ENCODE measurements around the gene WDR33.

The WDR33 gene

DNA sequence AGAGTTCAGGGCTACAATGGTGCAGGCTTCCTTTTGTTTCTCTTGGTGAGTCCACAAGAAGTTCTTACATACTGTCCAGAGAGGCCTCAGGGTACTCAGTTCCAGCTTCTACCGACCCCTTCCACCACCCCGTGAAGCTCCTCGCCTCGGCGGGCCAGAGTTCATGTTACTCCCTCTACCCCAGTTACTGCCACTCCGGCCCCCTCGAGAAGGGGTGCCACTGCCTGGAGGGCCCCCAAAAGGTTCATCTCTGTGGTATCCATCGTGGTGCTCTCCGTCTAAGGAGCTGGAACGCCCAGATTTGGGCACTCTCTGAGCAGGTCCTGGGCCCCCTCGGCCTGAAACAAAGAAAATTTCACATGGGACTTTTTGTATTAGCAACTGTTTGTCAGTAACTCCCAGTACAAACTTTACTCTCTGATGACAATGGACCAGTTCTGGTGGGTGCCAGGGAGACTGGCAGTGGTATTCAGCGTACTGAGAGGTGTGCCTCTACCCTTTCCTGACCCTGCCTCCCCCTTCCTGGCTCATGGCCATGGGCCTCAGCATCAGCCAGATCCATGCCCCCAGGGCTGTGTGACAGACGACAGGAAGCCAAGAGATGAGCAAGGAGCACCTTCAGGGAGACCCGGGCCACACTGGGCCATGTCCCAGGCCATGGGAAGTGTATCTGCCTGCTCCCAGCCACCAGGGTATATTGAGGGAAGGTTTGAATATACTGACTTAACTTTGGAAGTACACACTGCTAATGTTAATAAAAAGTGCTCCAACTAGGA, 104.6 kb downstream of the WDR33 start:
- TF ChIP-seq POLR2A (IDR thresholded peaks at IDR 0.05; ENCODE audit: low read length) (no peak), GATA1 (IDR thresholded peaks at IDR 0.05; ENCODE audit: low read depth, low read length) (no peak)

GRCh38 chr2:127705391-127706065, 105.4 kb downstream of the WDR33 start:
- TF ChIP-seq POLR2A (IDR thresholded peaks at IDR 0.05; ENCODE audit: low read length) (no peak), GATA1 (IDR thresholded peaks at IDR 0.05; ENCODE audit: low read depth, low read length) (no peak)
- no peak for DNase-seq

More for the DNA sequence above, 104.6 kb downstream of the WDR33 start:
- no peak for DNase-seq

- DNase-seq: no peak
- TF ChIP-seq POLR2A (IDR thresholded peaks at IDR 0.05; ENCODE audit: low read length) (no peak), GATA1 (IDR thresholded peaks at IDR 0.05; ENCODE audit: low read depth, low read length) (no peak)
Observed at GRCh38 chr2:127704641-127705390, 106.2 kb downstream of the WDR33 start.

DNA sequence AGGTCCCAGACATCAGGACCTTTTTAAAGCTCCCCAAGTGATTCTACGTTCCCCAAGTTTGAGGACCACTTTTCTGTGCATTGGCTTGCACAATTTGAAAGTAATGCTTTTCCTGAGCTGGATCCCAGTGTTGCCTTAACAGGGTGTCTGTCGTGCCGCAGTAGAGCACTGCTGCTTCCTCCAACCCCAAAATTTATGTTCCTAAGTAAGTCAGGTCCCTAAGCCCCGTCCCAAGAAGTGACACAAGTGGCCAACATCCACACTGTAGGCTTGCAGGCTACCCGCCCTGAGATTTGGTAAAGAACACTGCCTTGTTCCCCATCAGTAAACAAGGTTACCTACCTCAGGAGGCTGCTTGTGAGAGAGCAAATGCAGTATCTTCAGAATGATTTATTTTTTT, 107.7 kb downstream of the WDR33 start:
- TF ChIP-seq GATA1 (IDR thresholded peaks at IDR 0.05; ENCODE audit: low read depth, low read length): no peak
- TF ChIP-seq POLR2A (IDR thresholded peaks at IDR 0.05; ENCODE audit: low read length): no peak
- no peak for DNase-seq

DNA sequence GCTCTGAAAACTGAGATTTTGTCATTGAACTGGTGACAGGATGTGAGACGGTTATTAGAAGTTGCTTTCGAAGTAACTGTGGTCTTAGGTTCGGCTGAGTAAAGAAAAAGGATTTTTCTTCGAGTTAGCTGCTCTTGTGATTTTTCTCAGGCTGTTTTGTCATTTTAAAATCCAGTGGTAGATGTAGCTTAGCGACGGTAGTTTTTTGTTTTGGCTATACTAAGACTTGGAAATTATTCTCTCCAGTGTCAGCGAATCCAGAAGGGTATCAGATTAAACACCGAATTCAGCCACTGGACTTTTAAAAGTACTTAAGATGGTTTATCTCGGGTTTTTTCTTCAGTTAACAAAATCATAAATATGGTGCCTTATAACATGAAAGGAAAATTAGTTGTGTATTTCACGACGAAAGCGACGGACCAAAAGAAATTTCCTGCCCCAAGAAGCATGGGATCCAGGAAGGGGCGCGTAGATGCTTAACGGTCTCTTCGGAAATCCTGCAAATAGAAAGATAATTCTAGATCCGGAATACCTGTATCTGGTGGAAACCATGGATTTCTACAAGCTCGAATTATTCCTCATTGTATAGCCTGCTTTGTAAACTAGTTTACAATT, 108.5 kb downstream of the WDR33 start:
- TF ChIP-seq POLR2A (IDR thresholded peaks at IDR 0.05; ENCODE audit: low read length) (no peak), GATA1 (IDR thresholded peaks at IDR 0.05; ENCODE audit: low read depth, low read length) (no peak)
- DNase-seq: no peak

DNA sequence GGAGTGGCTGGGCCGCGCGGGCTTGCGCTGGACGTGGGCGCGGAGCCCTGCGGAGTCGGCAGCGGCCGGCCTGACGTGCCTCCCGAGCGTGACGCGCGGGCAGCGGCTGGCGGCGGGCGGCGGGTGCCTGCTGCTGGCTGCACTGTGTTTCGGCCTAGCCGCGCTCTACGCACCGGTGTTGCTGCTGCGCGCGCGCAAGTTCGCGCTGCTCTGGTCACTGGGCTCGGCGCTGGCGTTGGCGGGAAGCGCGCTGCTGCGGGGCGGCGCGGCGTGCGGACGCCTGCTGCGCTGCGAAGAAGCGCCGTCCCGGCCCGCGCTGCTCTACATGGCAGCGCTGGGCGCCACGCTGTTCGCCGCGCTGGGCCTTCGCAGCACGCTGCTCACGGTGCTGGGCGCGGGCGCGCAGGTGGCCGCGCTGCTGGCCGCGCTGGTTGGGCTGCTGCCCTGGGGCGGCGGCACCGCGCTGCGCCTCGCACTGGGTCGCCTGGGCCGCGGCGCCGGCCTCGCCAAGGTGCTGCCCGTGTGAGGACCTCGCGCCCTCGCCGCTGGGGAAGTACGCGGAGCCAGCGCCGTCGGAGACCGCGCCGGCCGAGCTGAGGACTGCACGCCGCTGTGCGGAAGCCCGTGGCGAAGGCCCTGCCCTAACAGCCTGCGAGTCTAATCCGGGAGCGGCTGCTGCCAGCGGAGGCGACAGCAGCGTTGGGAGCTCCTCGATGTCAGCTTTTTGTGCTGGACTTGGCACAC, 109.1 kb downstream of the WDR33 start:
- DNase-seq: peak; percentile 88 to 90
- TF ChIP-seq POLR2A (IDR thresholded peaks at IDR 0.05; ENCODE audit: low read length): peak; percentile 73
- no peak for TF ChIP-seq GATA1 (IDR thresholded peaks at IDR 0.05; ENCODE audit: low read depth, low read length)

- TF ChIP-seq GATA1 (IDR thresholded peaks at IDR 0.05; ENCODE audit: low read depth, low read length) (no peak), POLR2A (IDR thresholded peaks at IDR 0.05; ENCODE audit: low read length) (peak; percentile 99)
- peak; percentile 95 to 96 for DNase-seq
Observed at GRCh38 chr2:127701193-127701650, 109.7 kb downstream of the WDR33 start, which contains the start of gene SFT2D3. Gene SFT2D3 (plus strand): TSS chr2:127701497. CDS start chr2:127701529, 32 bp downstream.

DNA sequence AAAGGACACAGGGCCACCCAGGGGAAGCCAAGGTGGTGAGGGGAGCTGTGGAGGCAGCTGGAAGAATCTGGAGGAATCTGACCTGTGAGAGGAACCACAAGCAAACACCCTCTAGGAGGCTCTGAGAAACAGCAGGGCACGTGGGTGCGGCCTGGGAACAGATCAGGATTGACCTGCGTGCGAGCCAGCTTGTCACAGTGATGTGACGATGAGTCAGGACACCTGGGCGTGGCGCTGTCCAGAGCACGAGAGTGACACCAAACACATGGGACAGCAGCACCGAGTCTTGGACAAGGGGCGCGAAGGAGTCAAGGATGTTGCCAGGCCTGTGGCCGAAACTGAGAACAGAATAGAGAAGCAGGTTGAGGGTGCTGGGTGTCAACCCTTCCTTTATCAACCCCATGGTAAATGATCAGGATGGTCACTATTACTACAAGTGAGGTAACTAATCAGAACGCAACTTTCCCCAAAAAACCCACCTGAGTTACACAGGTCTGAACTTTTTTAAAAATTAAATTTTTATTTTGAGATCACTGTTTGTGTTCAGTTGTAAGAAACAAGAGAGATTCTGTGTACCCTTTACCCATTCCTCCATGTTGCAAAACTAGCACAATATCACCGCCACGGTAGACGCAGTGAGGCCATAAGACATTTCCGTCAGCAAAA, 110.3 kb downstream of the WDR33 start:
- TF ChIP-seq POLR2A (IDR thresholded peaks at IDR 0.05; ENCODE audit: low read length): no peak
- TF ChIP-seq GATA1 (IDR thresholded peaks at IDR 0.05; ENCODE audit: low read depth, low read length): no peak
- DNase-seq: peak; percentile 71 to 78

DNA sequence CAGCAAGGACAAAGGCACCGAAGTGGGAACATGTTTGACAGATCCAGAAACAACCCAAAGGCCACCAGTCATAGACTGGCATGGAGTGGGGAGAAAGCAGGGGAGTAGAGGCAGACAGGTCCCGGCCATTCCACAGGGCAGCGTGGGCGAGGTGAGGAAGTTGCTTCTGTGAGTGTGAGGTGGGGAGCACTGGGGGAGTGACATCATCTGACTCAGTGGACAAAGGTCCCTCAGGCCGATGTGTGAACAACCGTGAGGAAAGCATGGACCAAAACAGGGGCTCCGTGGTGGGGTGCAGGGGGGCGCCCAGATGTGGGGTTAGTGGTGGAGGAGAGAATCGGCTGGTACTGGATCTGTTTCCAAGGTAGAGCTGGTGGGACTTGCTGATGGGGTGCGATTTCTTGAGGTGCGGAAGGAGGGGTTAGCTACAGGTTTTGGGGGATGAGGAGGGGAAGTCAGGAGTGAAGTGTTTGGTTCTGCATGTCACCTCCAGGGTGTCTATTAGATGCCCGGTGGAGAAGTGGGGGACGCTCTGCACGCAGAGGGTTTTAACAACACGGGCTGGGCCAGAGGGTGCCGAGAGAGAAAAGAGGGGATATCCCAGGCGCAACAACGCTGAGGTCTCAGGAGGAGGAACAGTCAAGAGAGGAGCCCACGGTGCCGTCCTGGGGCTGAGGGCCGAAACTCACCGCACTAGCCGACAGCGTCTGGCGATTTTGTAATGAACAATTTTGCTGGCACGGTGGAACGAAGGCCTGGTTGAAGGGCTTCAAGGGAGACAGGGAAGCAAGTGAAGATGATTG, 112.2 kb downstream of the WDR33 start:
- DNase-seq: no peak
- no peak for TF ChIP-seq GATA1 (IDR thresholded peaks at IDR 0.05; ENCODE audit: low read depth, low read length)
- no peak for TF ChIP-seq POLR2A (IDR thresholded peaks at IDR 0.05; ENCODE audit: low read length)

DNA sequence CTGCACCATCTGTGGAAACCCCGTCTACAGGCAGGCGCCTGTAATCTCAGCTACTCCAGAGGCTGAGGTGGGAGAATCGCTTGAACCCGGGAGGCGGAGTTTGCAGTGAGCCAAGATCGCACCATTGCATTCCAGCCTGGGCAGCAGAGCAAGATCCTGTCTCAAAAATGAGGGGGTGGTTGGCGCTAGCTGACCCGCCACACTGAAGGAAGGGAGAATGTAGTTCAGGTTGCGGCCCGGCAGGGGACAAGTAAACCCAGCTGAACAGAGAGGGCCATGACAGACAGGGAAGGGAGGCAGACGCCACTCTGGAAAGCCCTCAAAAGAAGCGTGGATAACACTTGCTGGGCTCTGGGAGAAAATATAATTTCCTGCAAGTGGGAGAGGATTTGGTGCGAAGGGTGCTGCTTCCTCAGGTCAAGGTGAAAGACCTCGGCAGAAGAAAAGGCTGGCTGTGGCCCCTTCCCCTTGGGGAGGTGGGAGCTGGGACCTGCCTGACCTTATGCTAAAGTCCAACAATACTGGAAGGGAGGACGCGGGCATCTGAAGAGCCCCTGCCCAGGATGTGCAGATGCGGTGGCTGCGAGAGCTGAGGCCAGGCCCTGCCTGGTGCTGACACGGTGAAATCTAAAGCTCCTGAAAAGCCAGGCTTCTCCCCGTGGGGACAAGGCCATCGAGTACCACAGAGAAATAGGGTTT, 113.3 kb downstream of the WDR33 start:
- TF ChIP-seq POLR2A (IDR thresholded peaks at IDR 0.05; ENCODE audit: low read length) (no peak), GATA1 (IDR thresholded peaks at IDR 0.05; ENCODE audit: low read depth, low read length) (no peak)
- no peak for DNase-seq

All from erythroblast (primary cell).